ENCODE data around the gene INPP4B.

Gene INPP4B

GRCh38 chr4:142473218-142473959, 372.7 kb downstream of the INPP4B start:
- TF ChIP-seq, protein P1, sequence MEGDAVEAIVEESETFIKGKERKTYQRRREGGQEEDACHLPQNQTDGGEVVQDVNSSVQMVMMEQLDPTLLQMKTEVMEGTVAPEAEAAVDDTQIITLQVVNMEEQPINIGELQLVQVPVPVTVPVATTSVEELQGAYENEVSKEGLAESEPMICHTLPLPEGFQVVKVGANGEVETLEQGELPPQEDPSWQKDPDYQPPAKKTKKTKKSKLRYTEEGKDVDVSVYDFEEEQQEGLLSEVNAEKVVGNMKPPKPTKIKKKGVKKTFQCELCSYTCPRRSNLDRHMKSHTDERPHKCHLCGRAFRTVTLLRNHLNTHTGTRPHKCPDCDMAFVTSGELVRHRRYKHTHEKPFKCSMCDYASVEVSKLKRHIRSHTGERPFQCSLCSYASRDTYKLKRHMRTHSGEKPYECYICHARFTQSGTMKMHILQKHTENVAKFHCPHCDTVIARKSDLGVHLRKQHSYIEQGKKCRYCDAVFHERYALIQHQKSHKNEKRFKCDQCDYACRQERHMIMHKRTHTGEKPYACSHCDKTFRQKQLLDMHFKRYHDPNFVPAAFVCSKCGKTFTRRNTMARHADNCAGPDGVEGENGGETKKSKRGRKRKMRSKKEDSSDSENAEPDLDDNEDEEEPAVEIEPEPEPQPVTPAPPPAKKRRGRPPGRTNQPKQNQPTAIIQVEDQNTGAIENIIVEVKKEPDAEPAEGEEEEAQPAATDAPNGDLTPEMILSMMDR (IDR thresholded peaks at IDR 0.05; ENCODE audit: control insufficient read depth, insufficient read depth, low read depth, low read length, missing control alignments) = no peak
- no peak for DNase-seq (ENCODE audit: low read depth)
- no peak overlapping the region for H3K4me3 ChIP-seq (ENCODE audit: control insufficient read depth, low read depth, low read length)

GRCh38 chr4:142467088-142467487, 379.0 kb downstream of the INPP4B start:
- no peak for DNase-seq (ENCODE audit: low read depth)
- no peak overlapping the region for H3K4me3 ChIP-seq (ENCODE audit: control insufficient read depth, low read depth, low read length)
- TF ChIP-seq, protein P1 (IDR thresholded peaks at IDR 0.05; ENCODE audit: control insufficient read depth, insufficient read depth, low read depth, low read length, missing control alignments) = no peak

DNA sequence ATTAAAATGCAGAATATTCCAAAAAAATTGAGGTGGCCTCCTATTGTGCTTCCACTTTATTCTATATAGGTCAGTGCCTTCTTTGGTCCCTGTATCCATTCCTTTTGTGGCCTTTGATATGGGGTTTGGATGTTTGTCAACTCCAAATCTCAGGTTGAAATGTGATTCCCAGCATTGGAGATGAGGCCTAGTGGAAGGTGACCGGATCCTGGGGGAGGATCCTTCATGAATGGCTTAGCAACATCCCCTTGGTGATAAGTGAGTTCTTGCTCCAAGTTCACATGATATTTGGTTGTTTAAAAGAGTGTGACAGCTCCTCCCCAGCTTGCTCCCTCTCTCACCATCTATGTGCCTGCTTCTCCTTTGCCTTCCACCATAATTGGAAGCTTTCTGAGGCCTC, 380.6 kb downstream of the INPP4B start:
- DNase-seq (ENCODE audit: low read depth) = no peak
- no peak overlapping the region for H3K4me3 ChIP-seq (ENCODE audit: control insufficient read depth, low read depth, low read length)
- TF ChIP-seq, protein P1 (IDR thresholded peaks at IDR 0.05; ENCODE audit: control insufficient read depth, insufficient read depth, low read depth, low read length, missing control alignments) = no peak

GRCh38 chr4:142463206-142463605, 382.9 kb downstream of the INPP4B start:
- no peak for DNase-seq (ENCODE audit: low read depth)
- TF ChIP-seq, protein P1 (IDR thresholded peaks at IDR 0.05; ENCODE audit: control insufficient read depth, insufficient read depth, low read depth, low read length, missing control alignments) = no peak

DNA sequence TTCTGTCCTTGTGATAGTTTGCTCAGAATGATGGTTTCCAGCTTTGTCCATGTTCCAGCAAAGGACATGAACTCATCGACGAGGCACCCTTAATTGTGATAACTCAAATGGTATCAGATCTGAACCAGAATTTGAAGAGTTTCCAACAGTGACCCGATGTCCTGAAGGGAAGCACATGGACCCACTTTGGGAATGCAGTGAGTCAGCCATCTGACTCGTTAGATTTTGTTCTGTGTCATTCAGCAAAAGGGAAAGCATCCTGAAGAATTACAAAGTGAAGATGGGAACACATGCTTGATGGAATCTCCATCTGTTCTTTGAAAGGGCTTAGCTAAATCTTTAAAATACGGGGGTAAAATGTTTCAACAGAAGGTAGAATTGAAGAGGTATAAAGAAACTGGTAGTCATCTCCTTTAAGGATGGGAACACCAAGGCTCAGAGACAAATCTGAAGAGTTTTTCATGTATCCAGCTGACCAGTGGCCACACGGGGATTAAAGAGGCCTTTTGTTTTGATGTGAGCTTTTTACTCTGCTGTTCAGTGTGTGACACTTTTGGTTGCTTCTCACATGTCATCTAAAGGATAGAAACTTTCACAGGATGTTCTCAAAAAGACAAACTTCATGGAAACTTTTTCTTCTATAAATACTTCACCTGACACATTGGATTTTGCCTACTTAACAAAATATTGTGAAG, 393.8 kb downstream of the INPP4B start:
- TF ChIP-seq, protein P1 (IDR thresholded peaks at IDR 0.05; ENCODE audit: control insufficient read depth, insufficient read depth, low read depth, low read length, missing control alignments) = no peak
- DNase-seq (ENCODE audit: low read depth) = peak; percentile 16

More at GRCh38 chr4:142463206-142463605, 382.9 kb downstream of the INPP4B start:
- no peak overlapping the region for H3K4me3 ChIP-seq (ENCODE audit: control insufficient read depth, low read depth, low read length)

GRCh38 chr4:142449771-142450373, 396.2 kb downstream of the INPP4B start:
- no peak for DNase-seq (ENCODE audit: low read depth)

More for the DNA sequence above, 393.8 kb downstream of the INPP4B start:
- H3K4me3 ChIP-seq (ENCODE audit: control insufficient read depth, low read depth, low read length) = no peak overlapping the region

More at GRCh38 chr4:142449771-142450373, 396.2 kb downstream of the INPP4B start:
- TF ChIP-seq, protein P1 (IDR thresholded peaks at IDR 0.05; ENCODE audit: control insufficient read depth, insufficient read depth, low read depth, low read length, missing control alignments) = no peak
- no peak overlapping the region for H3K4me3 ChIP-seq (ENCODE audit: control insufficient read depth, low read depth, low read length)

All from AG09309 (cell line).